Upper lobe of left lung (tissue), 6 donors: ENCODE data around the gene BCAS4. TPM values are rescaled to one million over a fixed set of nuclear protein-coding genes. Genes with fewer than 3 reads are reported as not detected.

Experiments used
- ATAC-seq, 2 donors: fragments of 200-7000 bp; cut with Tn5 transposase; one replicate each; pipeline ENCODE4 v1.9.1; 2022; ENCODE audit warnings: mild to moderate bottlenecking in 2 of 2, moderate library complexity in 2 of 2; ENCODE audit not compliant: low FRiP score in 2 of 2
- DNase-seq, 2 donors: peaks; one replicate each; pipeline ENCODE4 v3.0.0-alpha.2; 2019 to 2020
- H3K27ac ChIP-seq, 4 donors: fragments of 200-600 bp; sonication (generic); one replicate each; pipeline ENCODE4 v1.5.1; 2016 to 2019
- H3K27me3 ChIP-seq, 4 donors: fragments of 200-600 bp; sonication (generic); one replicate each; pipeline ENCODE4 v1.5.1; 2017 to 2019
- H3K36me3 ChIP-seq, 4 donors: fragments of 200-600 bp; sonication (generic); one replicate each; pipeline ENCODE4 v1.5.1; 2016 to 2019
- H3K4me1 ChIP-seq, 4 donors: fragments of 200-600 bp; sonication (generic); one replicate each; pipeline ENCODE4 v1.5.1; 2018 to 2019
- H3K4me3 ChIP-seq, 4 donors: fragments of 200-600 bp; sonication (generic); one replicate each; pipeline ENCODE4 v1.5.1; 2017 to 2019; ENCODE audit warnings: mild to moderate bottlenecking in 2 of 4, moderate library complexity in 1 of 4
- H3K9me3 ChIP-seq, 4 donors: fragments of 200-600 bp; sonication (generic); one replicate each; pipeline ENCODE4 v1.5.1; 2018 to 2019
- CTCF ChIP-seq, 6 experiments: fragments of 450-650 bp in 4 of 6; fragments of 200-600 bp in 2 of 6; sonication (generic) in 2 of 6; IDR thresholded peaks; one replicate each; pipeline ENCODE4 v1.5.1; 2016 to 2019; ENCODE audit warnings: antibody characterized with exemption in 6 of 6
- EP300 ChIP-seq, 4 donors: sonication (generic); formaldehyde crosslinking; IDR thresholded peaks; one replicate each; pipeline ENCODE4 v1.5.1; 2017; ENCODE audit warnings: antibody characterized with exemption in 4 of 4, control low read depth in 2 of 4
- POLR2A ChIP-seq, 4 donors: fragments of 450-650 bp; IDR thresholded peaks; one replicate each; pipeline ENCODE4 v1.5.1; 2016 to 2017; ENCODE audit warnings: antibody characterized with exemption in 4 of 4, mild to moderate bottlenecking in 2 of 4
- POLR2AphosphoS5 ChIP-seq, 2 donors: sonication (generic); formaldehyde crosslinking; IDR thresholded peaks; one replicate each; pipeline ENCODE4 v1.5.1; 2017; ENCODE audit warnings: antibody characterized with exemption in 2 of 2
- WGBS, 2 donors: methylation state at CpG; one replicate each; pipeline ENCODE4 v1.1.5; 2017 to 2018; 5-methylcytosine and 5-hydroxymethylcytosine counted together
- total RNA-seq, 6 donors: library from RNA; depleted of rRNA in 4 of 6; stranded (reverse); fragments of >200 nt in 4 of 6; gene quantifications; one replicate each; pipeline versions ENCODE4 v1.1.0 to v1.2.1, GENCODE V29; 2016 to 2021
- donor health status: DM: no; HTN: no; CAD: no; lungs with moderate emphysema.
- donor health status: DM: no; HTN: yes; CAD: no; lungs with severe emphysema.

The BCAS4 gene
- total RNA-seq, 6 donors from 2014 or later = 2.3 to 12.3 (median 5.2) TPM

DNA sequence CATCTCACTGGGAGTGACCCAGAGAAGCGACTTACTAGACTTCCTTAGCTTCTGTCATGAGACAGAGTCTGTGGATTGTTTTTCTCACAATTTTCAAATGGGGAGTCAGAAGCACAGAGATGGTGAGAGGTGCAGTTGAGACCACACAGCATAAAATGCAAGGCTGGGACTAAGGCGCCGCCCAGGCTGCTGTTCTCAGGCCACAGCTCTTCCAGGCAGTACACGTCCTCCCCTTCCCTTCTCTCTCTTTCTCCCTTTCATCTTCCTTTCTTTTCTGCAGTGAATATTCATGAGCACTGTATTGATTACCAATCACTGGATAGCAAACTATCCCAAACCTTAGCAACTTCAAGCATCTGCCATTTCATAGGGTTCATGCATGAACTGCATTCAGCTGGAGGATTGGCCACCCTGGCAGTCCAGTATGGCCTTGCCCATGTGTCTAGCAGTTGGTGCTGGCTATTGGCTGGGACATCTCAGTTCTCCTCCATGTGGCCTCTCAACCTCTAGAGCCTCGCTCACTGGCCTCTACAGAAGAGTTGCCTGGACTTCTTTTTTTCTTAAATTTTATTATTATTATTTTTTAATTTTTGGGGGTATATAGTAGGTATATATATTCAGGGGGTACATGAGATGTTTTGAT lies 11.4 kb downstream of the BCAS4 start:
- no peaks in the 10 kb centered on the region for H3K27me3 ChIP-seq
- 92 to 93% methylated on average over 5 of the region's 5 CpGs for WGBS, 2 donors

DNA sequence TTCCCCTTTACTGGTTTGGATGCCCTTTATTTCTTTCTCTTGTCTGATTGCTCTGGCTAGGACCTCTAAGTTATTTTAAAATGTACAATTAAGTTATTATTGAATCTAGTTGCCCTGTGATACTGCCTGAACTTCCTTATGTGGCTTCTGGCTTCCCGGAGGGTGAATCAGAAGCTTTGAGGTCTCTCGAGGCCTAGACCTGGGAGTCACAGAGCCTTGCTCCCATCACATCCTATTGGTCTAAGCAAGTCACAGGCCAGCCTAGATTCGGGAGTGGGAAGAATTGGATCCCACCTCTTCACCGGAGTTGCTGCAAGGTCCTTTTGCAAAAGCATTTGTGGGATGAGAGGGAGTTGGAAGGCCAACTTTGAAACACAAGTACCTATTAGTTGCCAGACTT lies 15.2 kb downstream of the BCAS4 start:
- H3K27ac ChIP-seq = no peak overlapping the region
- no peaks in the 10 kb centered on the region for H3K27me3 ChIP-seq
- H3K4me1 ChIP-seq = no peaks in the 10 kb centered on the region
- no peak for ATAC-seq
- no peak overlapping the region for H3K4me3 ChIP-seq
- H3K9me3 ChIP-seq = no peaks in the 10 kb centered on the region
- WGBS, 2 donors = 92 to 93% methylated on average over 4 of the region's 4 CpGs
- DNase-seq = no peak
- TF ChIP-seq POLR2AphosphoS5 (IDR thresholded peaks at IDR 0.05) (no peak), EP300 (IDR thresholded peaks at IDR 0.05) (no peak), CTCF (IDR thresholded peaks at IDR 0.05) (no peak), POLR2A (IDR thresholded peaks at IDR 0.05) (no peak)
- H3K36me3 ChIP-seq = no peaks in the 10 kb centered on the region

More for the DNA sequence above, 11.4 kb downstream of the BCAS4 start:
- H3K9me3 ChIP-seq = no peaks in the 10 kb centered on the region
- no peak for ATAC-seq
- H3K4me1 ChIP-seq = no peaks in the 10 kb centered on the region
- no peaks in the 10 kb centered on the region for H3K36me3 ChIP-seq
- no peak overlapping the region for H3K4me3 ChIP-seq
- DNase-seq = no peak
- TF ChIP-seq POLR2A (IDR thresholded peaks at IDR 0.05) = no peak
- no peak for TF ChIP-seq POLR2AphosphoS5 (IDR thresholded peaks at IDR 0.05)
- TF ChIP-seq EP300 (IDR thresholded peaks at IDR 0.05) = no peak
- no peak overlapping the region for H3K27ac ChIP-seq

- no peak overlapping the region for H3K4me3 ChIP-seq
- no peak overlapping the region for H3K27ac ChIP-seq
- H3K4me1 ChIP-seq = peaks cover 0 to 7% (median 0%) of the 10 kb centered on the region in 4 donors
- 84 to 95% methylated on average over 4 of the region's 4 CpGs for WGBS, 2 donors
- ATAC-seq (no peak), DNase-seq (no peak)
- no peaks in the 10 kb centered on the region for H3K36me3 ChIP-seq
- H3K27me3 ChIP-seq = no peaks in the 10 kb centered on the region
- H3K9me3 ChIP-seq = no peaks in the 10 kb centered on the region
- TF ChIP-seq POLR2AphosphoS5 (IDR thresholded peaks at IDR 0.05) (no peak), CTCF (IDR thresholded peaks at IDR 0.05) (no peak), EP300 (IDR thresholded peaks at IDR 0.05) (no peak), POLR2A (IDR thresholded peaks at IDR 0.05) (no peak)
Observed at GRCh38 chr20:50810842-50811241, 16.0 kb downstream of the BCAS4 start.

DNA sequence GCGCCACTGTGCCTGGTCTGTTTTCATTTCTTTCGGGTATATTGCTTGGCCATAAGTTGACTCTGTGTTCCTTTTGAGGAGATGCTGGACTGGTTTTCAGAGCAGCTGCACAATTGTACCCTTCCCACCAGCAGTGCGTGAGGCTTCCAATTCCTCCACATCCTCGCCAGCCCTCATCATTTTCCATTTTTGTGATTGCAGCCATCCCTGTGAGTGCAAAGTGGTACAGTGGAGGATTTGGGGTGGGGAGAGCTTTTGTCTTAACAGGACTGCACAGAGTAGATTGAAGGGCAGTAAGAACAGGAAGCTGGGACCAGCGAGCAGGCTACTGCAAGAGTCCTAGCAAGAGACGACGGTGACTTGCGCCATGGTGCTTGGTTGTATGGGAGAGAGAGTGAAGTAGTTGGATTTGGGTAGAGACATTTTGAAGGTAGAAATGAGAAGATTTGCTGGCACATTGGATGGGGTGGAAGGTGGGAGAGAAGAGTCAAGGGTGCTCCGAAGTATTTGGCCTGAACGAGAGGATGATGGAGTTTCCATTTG lies 18.3 kb downstream of the BCAS4 start:
- DNase-seq (no peak), ATAC-seq (no peak)
- Histone ChIP-seq H3K9me3 (no peaks in the 10 kb centered on the region), H3K36me3 (no peaks in the 10 kb centered on the region), H3K27ac (no peak overlapping the region), H3K27me3 (no peaks in the 10 kb centered on the region), H3K4me3 (no peak overlapping the region), H3K4me1 (peaks cover 0 to 18% (median 1%) of the 10 kb centered on the region in 4 donors)
- WGBS, 2 donors = 91 to 92% methylated on average over 10 of the region's 10 CpGs
- TF ChIP-seq POLR2A (IDR thresholded peaks at IDR 0.05) (no peak), POLR2AphosphoS5 (IDR thresholded peaks at IDR 0.05) (no peak), CTCF (IDR thresholded peaks at IDR 0.05) (no peak), EP300 (IDR thresholded peaks at IDR 0.05) (no peak)

- no peak for DNase-seq
- H3K27me3 ChIP-seq = no peaks in the 10 kb centered on the region
- ATAC-seq = no peak
- 83 to 94% methylated on average over 4 to 9 of the region's 9 CpGs for WGBS, 2 donors
- H3K9me3 ChIP-seq = no peaks in the 10 kb centered on the region
- no peak overlapping the region for H3K27ac ChIP-seq
- no peak overlapping the region for H3K4me3 ChIP-seq
- H3K4me1 ChIP-seq = peaks cover 0 to 24% (median 7%) of the 10 kb centered on the region in 4 donors
- H3K36me3 ChIP-seq = no peaks in the 10 kb centered on the region
- no peak for TF ChIP-seq CTCF (IDR thresholded peaks at IDR 0.05)
- TF ChIP-seq POLR2A (IDR thresholded peaks at IDR 0.05) = no peak
- no peak for TF ChIP-seq POLR2AphosphoS5 (IDR thresholded peaks at IDR 0.05)
- TF ChIP-seq EP300 (IDR thresholded peaks at IDR 0.05) = no peak
Observed at GRCh38 chr20:50813801-50814200, 18.9 kb downstream of the BCAS4 start.
